Left ventricle myocardium inferior (tissue), 1 donor: ENCODE data around the gene PLXNC1. TPM values are rescaled to one million over a fixed set of nuclear protein-coding genes. Genes with fewer than 3 reads are reported as not detected.

Experiments used
- DNase-seq: peaks from one replicate; pipeline ENCODE4 v3.0.0-alpha.2; 2020
- H3K27ac ChIP-seq: fragments of 200-600 bp; replicated peaks from 2 replicates; pipeline ENCODE4 v1.8.0; 2021
- H3K27me3 ChIP-seq: fragments of 200-600 bp; 2 replicates; pipeline ENCODE4 v1.8.0; 2021; ENCODE audit warnings: low read depth
- H3K36me3 ChIP-seq: fragments of 200-600 bp; 2 replicates; pipeline ENCODE4 v1.8.0; 2021
- H3K4me1 ChIP-seq: fragments of 200-600 bp; 2 replicates; pipeline ENCODE4 v1.8.0; 2021
- H3K4me3 ChIP-seq: fragments of 200-600 bp; 2 replicates; pipeline ENCODE4 v1.8.0; 2021; ENCODE audit warnings: mild to moderate bottlenecking, moderate library complexity
- H3K9me3 ChIP-seq: fragments of 200-600 bp; replicated peaks from 2 replicates; pipeline ENCODE4 v1.8.0; 2021
- CTCF ChIP-seq: fragments of 200-600 bp; IDR thresholded peaks from 2 replicates; pipeline ENCODE4 v1.8.0; 2021; ENCODE audit warnings: antibody characterized with exemption, mild to moderate bottlenecking, borderline replicate concordance
- intact Hi-C: fragments of 100-400 bp; cut with micrococcal nuclease; formaldehyde crosslinking; loops from one replicate; pipeline ENCODE4 v1.11.0; 2022
- total RNA-seq: library from RNA; stranded (reverse); fragmentation: NEBNext Ultra II Directional; extraction: Animal tissue kit (Norgen Biotek cat#: 25700); gene quantifications from one replicate; pipeline ENCODE4 v1.2.1, GENCODE V29; 2021
- donor health status: DM: no; HTN: yes; CAD: no; lungs with severe emphysema.

PLXNC1 gene
- total RNA-seq, 1 donor from 2014 or later, result 2.5 TPM

DNA sequence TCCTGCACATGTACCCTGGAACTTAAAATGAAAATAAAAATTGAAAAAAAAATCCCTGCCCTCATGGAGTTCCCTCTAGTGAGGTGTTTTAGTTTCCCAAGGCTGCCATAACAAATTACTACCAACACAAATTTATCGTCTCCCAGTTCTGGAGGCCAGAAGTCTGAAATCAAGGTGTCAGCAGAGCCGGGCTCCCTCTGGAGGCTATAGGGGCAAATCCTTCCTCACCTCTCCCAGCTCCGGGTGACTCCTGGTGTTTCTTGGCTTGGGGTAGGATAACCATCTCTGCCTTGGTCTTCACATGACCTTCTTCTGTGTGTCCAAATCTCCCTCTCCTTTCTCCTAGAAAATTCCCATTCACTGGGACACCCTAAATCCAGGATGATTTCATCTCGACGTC lies 50.1 kb downstream of the PLXNC1 start:
- no peak overlapping the region for H3K27ac ChIP-seq
- no peak for TF ChIP-seq CTCF
- H3K36me3 ChIP-seq, result no peaks in the 10 kb centered on the region
- intact Hi-C loops, result no loop called here
- peaks cover 11% of the 10 kb centered on the region for H3K9me3 ChIP-seq
- no peak overlapping the region for H3K4me3 ChIP-seq
- no peak for DNase-seq
- H3K27me3 ChIP-seq, result no peaks in the 10 kb centered on the region
- H3K4me1 ChIP-seq, result no peaks in the 10 kb centered on the region

- no peak for TF ChIP-seq CTCF
- intact Hi-C loops, result no loop called here
- no peak overlapping the region for H3K4me3 ChIP-seq
- H3K36me3 ChIP-seq, result no peaks in the 10 kb centered on the region
- H3K9me3 ChIP-seq, result peaks cover 11% of the 10 kb centered on the region
- no peak for DNase-seq
- H3K27me3 ChIP-seq, result no peaks in the 10 kb centered on the region
- no peak overlapping the region for H3K27ac ChIP-seq
- H3K4me1 ChIP-seq, result no peaks in the 10 kb centered on the region
These were observed 50.5 kb downstream of the PLXNC1 start for GRCh38 chr12:94198872-94199271.

GRCh38 chr12:94200069-94200468 lies 51.7 kb downstream of the PLXNC1 start:
- no peak overlapping the region for H3K4me3 ChIP-seq
- TF ChIP-seq CTCF, result no peak
- no peaks in the 10 kb centered on the region for H3K36me3 ChIP-seq
- no peak overlapping the region for H3K27ac ChIP-seq
- no peaks in the 10 kb centered on the region for H3K4me1 ChIP-seq
- H3K9me3 ChIP-seq, result peaks cover 11% of the 10 kb centered on the region
- intact Hi-C loops, result no loop called here
- no peaks in the 10 kb centered on the region for H3K27me3 ChIP-seq
- no peak for DNase-seq

- no peak overlapping the region for H3K4me3 ChIP-seq
- H3K27ac ChIP-seq, result no peak overlapping the region
- H3K4me1 ChIP-seq, result no peaks in the 10 kb centered on the region
- intact Hi-C loops, result no loop called here
- no peaks in the 10 kb centered on the region for H3K36me3 ChIP-seq
- TF ChIP-seq CTCF, result no peak
- no peak for DNase-seq
- no peaks in the 10 kb centered on the region for H3K27me3 ChIP-seq
- H3K9me3 ChIP-seq, result peaks cover 11% of the 10 kb centered on the region
These were observed 52.3 kb downstream of the PLXNC1 start for GRCh38 chr12:94200695-94201094.

DNA sequence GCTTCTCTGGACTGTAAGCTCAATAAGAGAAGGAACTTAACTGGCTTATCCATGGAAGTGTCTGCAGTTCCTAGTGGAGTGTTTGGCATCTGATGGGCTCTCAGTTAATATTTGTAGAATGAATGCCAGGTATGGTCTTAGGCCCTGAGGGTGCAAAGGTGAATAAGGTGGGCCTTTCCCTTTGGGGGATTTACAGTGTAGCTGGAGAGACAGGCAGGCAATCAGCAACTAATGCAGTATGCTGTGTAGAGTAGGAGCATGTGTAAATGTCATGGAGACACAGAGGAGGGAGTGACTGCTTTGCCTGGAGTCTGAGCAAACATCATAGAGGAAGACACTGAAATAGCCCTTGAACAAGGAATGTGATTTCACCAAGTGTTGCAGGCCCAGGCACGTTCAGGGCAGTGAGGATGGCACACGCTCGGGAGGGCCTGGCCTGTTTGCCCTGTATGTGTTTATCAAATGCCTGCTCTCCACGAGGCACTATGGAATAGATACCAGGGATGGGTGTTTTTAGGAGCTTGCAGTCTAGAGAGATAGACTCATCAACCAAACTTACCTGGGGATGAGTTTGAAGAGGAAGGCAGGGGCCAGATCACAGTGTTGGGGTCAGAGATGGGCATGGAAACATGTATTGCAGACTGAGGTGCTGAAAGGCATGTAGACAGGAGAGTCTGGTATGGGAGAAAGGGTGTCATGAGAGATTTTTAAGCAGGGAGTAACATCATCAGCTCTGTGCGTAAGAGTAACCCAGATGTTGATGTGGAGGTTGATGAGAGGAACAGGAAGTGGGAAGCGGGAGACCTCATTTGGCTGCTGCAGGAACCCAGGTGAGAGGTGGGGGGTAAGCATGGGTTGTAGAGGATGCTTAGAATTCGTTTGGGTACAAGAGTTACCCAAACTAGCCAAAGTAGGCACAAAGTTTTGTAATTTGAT lies 54.1 kb downstream of the PLXNC1 start:
- no peaks in the 10 kb centered on the region for H3K9me3 ChIP-seq
- H3K27me3 ChIP-seq, result no peaks in the 10 kb centered on the region
- H3K27ac ChIP-seq, result no peak overlapping the region
- peaks cover 3% of the 10 kb centered on the region for H3K4me1 ChIP-seq
- H3K36me3 ChIP-seq, result no peaks in the 10 kb centered on the region
- intact Hi-C loops, result no loop called here
- H3K4me3 ChIP-seq, result no peak overlapping the region
- TF ChIP-seq CTCF, result no peak
- DNase-seq, result no peak
